Measurements from ENCODE around the gene ANO2.

DNA sequence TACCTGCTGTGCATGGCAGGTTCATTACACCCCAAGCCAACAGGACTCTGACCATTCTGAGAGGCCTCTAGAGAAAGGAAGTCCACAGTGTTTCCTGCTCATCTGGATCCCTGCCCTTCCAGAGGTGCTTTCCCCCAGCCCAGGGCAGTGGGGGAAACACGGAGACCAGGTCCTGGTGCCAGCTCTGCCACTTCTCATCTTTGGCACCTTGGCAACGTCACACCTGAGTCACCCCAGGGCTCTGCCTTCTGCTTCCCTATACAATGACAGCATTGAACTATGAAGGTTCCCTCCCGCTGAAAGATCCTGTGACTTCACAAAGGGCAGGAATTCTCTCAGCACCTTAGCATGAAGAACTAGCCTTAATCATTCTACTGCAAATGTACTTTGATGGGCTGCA, 74.9 kb downstream of the ANO2 start:
- TF ChIP-seq EP300 (IDR thresholded peaks at IDR 0.05; ENCODE audit: borderline replicate concordance) (no peak), RAD21 (IDR thresholded peaks at IDR 0.05; ENCODE audit: low read depth) (no peak), YY1 (IDR thresholded peaks at IDR 0.05; ENCODE audit: low read depth) (no peak), NFIC (IDR thresholded peaks at IDR 0.05) (no peak), TEAD4 (IDR thresholded peaks at IDR 0.05) (no peak), CEBPB (IDR thresholded peaks at IDR 0.05) (no peak), EGR1 (IDR thresholded peaks at IDR 0.05) (no peak), TAF1 (IDR thresholded peaks at IDR 0.05; ENCODE audit: low read depth) (no peak), CREB1 (IDR thresholded peaks at IDR 0.05; ENCODE audit: low read depth) (no peak)
- TF ChIP-seq, protein P1, sequence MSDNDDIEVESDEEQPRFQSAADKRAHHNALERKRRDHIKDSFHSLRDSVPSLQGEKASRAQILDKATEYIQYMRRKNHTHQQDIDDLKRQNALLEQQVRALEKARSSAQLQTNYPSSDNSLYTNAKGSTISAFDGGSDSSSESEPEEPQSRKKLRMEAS (IDR thresholded peaks at IDR 0.05): no peak
- TF ChIP-seq, protein P2, sequence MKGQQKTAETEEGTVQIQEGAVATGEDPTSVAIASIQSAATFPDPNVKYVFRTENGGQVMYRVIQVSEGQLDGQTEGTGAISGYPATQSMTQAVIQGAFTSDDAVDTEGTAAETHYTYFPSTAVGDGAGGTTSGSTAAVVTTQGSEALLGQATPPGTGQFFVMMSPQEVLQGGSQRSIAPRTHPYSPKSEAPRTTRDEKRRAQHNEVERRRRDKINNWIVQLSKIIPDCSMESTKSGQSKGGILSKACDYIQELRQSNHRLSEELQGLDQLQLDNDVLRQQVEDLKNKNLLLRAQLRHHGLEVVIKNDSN (IDR thresholded peaks at IDR 0.05): no peak
- TF ChIP-seq, protein P3, sequence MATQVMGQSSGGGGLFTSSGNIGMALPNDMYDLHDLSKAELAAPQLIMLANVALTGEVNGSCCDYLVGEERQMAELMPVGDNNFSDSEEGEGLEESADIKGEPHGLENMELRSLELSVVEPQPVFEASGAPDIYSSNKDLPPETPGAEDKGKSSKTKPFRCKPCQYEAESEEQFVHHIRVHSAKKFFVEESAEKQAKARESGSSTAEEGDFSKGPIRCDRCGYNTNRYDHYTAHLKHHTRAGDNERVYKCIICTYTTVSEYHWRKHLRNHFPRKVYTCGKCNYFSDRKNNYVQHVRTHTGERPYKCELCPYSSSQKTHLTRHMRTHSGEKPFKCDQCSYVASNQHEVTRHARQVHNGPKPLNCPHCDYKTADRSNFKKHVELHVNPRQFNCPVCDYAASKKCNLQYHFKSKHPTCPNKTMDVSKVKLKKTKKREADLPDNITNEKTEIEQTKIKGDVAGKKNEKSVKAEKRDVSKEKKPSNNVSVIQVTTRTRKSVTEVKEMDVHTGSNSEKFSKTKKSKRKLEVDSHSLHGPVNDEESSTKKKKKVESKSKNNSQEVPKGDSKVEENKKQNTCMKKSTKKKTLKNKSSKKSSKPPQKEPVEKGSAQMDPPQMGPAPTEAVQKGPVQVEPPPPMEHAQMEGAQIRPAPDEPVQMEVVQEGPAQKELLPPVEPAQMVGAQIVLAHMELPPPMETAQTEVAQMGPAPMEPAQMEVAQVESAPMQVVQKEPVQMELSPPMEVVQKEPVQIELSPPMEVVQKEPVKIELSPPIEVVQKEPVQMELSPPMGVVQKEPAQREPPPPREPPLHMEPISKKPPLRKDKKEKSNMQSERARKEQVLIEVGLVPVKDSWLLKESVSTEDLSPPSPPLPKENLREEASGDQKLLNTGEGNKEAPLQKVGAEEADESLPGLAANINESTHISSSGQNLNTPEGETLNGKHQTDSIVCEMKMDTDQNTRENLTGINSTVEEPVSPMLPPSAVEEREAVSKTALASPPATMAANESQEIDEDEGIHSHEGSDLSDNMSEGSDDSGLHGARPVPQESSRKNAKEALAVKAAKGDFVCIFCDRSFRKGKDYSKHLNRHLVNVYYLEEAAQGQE (IDR thresholded peaks at IDR 0.05; ENCODE audit: low read depth): no peak
